D341Med (cell line): ENCODE measurements around the gene CLEC19A.

Source experiments
- DNase-seq: peaks from one replicate; pipeline ENCODE4 v3.0.0; 2012; ENCODE audit warnings: low spot score

Gene CLEC19A

DNA sequence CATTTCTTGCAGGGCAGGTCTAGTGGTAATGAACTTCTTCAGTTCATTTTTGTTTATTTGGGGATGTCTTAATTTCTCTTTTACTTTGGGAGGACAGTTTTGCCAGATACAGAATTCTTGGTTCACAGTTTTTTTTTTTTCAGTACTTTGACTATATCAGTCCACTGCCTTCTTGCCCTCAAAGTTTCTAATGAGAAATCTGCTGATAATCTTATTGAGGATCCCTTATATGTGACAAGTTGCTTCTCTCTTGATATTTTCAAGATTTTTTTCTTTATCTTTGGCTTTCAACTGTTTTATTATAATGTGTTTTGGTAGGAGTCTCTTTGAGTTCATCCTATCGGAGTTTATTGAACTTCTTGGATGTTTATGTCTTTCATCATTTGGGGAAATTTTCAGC lies 42.8 kb downstream of the CLEC19A start:
- DNase-seq: no peak

DNA sequence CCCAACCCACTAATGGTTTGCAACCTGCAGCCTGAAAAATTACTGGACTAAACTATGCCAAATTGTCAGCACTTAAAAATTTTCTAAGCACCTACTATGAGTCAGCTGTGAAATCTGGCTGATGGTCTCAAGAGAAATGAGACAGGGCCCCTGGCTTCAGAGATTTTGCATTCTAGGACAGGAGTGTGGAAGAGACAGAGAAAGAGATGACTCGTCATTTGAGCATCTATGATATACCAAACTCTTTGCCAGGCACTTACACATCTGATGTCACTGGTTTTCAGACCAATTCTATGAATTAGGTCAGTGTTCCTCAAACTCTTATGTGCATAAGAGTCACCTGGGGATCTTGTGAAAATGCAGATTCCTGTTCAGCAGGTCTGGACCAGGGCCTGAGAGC lies 44.4 kb downstream of the CLEC19A start:
- DNase-seq: no peak

DNA sequence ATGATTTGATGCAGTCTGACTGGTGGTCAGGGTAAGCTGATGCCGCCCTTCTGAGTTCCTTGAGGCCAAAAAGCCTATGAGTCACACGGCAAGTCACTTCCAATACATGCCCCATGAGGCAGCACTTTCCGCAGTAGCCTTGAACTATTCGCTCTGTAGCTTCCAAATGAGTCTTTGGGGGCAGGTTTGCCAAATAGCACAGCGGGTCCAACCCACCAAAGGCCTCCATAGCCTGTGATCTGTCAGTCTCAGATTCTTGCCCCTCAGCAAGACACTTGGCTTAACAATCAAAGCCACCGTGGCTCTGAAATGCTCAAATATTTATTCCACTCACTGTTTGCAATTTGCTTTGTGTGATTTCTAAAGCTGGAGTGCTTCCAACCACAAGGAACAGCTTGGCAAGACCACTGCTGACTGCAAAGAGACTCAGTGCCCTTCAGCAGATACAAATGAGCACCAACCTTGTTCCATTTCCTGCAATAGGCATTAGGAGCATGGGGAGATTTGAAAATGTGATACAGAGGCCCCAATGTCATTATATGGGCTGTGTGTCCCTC lies 45.4 kb downstream of the CLEC19A start:
- DNase-seq: no peak

- DNase-seq: no peak
These were observed 46.3 kb downstream of the CLEC19A start for GRCh38 chr16:19331794-19332193.

DNA sequence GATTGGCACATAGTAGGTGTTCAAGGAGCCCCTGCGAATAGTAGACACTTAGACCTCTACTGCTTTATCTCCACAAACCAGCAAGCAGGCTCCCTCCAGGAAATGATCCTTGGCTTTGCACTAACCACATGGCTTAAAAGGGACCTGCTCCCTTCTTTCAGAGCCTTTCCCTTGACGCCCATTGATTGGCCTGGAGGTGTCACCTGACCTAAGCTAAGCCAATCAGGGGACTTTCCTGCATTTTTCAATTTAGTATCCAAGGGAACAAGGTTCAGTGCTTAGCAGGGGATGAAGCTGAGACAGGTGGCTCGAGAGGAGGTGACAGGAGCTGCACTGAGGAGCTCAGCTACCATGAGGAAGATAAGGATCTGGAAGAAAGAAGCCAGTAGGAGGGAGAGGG lies 52.8 kb downstream of the CLEC19A start:
- DNase-seq: no peak

- no peak for DNase-seq
These were observed 58.8 kb downstream of the CLEC19A start for GRCh38 chr16:19344224-19344801.

DNA sequence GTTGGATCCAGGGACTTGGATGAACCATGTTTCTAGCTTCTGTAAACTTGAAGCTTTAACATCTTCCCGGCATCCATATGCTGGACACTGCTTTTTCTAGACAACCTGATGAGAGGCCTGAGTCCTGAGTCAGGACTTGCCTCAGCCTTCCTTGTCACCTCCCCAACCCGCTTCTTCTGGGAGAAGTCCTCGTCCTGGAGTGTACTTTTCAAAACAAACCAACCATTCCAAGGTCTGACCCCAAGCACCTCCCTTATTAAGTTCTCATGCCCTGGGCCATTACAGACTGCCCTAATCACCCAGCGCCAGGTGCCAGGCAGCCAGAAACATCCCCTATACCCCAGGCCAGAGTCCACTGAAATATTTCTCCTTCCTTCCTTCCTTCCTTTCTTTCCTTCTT lies 59.4 kb downstream of the CLEC19A start:
- no peak for DNase-seq

- DNase-seq: no peak
These were observed 60.9 kb downstream of the CLEC19A start for GRCh38 chr16:19346335-19346922.

DNA sequence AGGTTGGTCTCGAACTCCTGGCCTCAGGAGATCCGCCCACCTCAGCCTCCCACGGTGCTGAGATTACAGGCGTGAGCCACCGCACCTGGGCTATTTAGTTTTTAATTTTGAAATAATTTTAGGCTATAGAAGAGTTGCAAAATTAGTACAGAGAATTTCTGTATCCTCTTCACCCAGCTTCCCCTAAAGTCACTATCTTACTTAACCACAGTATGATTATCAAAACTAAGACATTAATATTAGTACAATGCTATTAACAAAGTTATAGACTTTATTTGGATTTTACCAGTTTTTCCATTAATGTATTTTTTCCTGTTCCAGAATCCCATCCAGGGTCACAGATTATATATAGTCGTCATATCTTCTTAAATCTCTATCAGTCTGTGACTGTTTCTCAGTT lies 62.6 kb downstream of the CLEC19A start:
- no peak for DNase-seq

DNA sequence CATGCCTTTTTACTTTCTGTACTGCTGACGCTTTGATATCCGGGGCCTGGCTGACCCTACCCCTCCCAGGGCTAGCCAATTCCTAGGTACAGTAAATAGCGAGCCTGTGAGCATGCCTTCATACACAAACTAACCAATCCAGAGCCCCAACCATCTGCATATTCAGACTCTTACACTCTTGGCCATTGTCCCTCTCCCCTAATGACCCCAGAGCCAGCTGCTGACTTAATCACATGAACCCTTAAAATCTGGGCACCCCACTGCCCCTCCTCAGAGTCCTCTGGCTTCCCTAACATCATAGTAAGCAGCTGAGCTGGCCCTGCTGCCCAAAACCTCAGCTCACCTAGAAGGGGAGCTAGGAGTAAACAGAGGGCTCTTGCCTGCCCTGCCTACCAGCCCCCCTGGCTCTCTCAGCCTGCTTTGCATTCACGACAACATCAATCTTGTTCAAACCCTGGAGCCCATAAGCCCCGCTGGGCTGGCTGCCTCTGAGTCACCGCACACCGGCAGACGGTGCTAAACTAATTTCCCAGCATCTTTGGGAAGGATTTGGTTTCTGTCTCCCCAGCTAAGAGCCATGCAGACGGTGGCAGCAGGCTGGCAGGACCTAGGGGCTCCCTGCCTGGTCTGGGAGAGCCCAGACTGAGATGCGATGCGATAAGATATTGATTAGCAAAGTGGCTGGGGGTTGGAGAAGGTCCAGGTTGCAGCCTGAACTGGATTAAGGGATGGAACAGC lies 63.2 kb downstream of the CLEC19A start:
- DNase-seq: no peak

- DNase-seq: no peak
These were observed 68.8 kb downstream of the CLEC19A start for GRCh38 chr16:19354371-19354770.

DNA sequence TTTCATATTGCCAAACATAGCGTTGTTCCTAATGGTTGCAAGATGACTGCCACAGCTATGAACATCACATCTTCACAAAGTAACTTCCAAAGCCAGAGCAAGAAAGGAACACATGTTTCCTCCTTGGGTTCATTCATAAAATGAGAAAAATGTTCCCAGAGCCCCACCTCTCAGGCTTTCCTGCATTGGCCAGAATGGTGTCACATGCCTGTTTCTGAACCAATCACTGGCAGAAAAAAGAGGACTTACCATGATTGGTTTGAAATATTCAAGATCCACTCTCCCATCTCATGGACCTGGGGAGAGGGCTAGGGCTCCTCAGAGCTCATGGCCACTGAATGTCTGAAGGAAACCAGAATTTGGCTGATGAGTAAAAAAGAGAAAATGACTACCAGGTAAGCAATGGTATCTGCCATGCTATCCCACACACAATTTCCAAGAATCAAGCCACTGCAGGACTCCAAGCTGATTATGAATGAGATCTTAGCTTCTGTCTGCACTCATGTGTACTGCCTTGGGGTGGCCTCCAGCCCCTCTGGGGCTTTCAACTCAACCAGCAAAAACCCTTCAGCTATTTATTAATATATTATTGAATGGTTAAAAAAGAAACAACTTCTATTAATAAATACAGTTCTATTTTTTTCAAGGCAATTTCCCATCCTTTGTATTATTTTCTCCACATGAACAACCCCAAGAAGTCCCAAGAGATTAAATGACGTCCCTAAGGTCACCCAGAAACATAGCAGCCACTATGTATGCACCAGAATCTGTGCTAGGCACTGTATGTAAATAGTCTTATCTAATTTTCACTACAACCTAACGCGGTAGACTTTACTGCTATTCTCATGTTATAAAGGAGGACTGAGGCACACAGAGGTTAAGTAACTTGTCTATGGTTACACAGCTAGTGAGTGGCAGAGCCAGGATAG lies 70.8 kb downstream of the CLEC19A start:
- DNase-seq: no peak

GRCh38 chr16:19359556-19359955 lies 74.0 kb downstream of the CLEC19A start:
- no peak for DNase-seq
